ENCODE data around the gene WDR46. TPM values are rescaled to one million over a fixed set of nuclear protein-coding genes. Genes with fewer than 3 reads are reported as not detected.

The WDR46 gene
- total and polyA plus RNA-seq, 2 of the 8 experiments (the other 6 are each of a cell fraction or from before 2014, with no cell fraction given): 69.7 to 91.0 TPM

- H3K23ac ChIP-seq (ENCODE audit: insufficient read length): no peak overlapping the region
- H3K23me2 ChIP-seq (ENCODE audit: low read depth, low read length): peaks cover 9% of the 10 kb centered on the region; the same call in 1 of the 2 replicates
- H2BK5ac ChIP-seq (ENCODE audit: low read depth, low read length): peak overlapping the region; percentile 5; the same call in 1 of the 2 replicates
- no peak overlapping the region for H4K91ac ChIP-seq (replicated peaks; ENCODE audit: insufficient read length, low read length)
- ChIA-PET CTCF (ENCODE audit: partially characterized antibody) (interaction anchor here (0.7 to 7.9 kb wide), 17 partner anchors 10 to 249 kb away, joined by 3 to 107 read pairs (median 8); partner anchors contain the start of genes B3GALT4, HSD17B8 and RING1), POLR2A (ENCODE audit: partially characterized antibody) (interaction anchor here (0.9 to 3.0 kb wide), 20 partner anchors 9 to 282 kb away, joined by 3 to 26 read pairs (median 4); partner anchors contain the start of genes B3GALT4, RING1, RPS18 and VPS52)
- H3K79me2 ChIP-seq (ENCODE audit: control insufficient read depth in 1 of 2, insufficient read depth in 2 of 2, low read length in 2 of 2): no peaks in the 10 kb centered on the region
- no peak overlapping the region for H3K18ac ChIP-seq (ENCODE audit: extremely low read depth, low read length)
- H3K56ac ChIP-seq (replicated peaks; ENCODE audit: insufficient read length, low read depth, low read length): no peak overlapping the region
- H3K27me3 ChIP-seq (replicated peaks in 1 of 4; ENCODE audit: control insufficient read depth in 3 of 4, extremely low read depth in 1 of 4, insufficient read depth in 3 of 4, low read length in 3 of 4): peaks cover 0 to 21% (median 11%) of the 10 kb centered on the region in 4 experiments; a peak in 6 of 7 replicates
- H3K79me1 ChIP-seq (ENCODE audit: low read depth, low read length): no peaks in the 10 kb centered on the region
- no peak overlapping the region for H4K5ac ChIP-seq (ENCODE audit: insufficient read length, low read depth, low read length)
- peaks cover 0 to 2% (median 0%) of the 10 kb centered on the region in 4 experiments; a peak in 1 of 8 replicates for H3K36me3 ChIP-seq (ENCODE audit: control insufficient read depth in 2 of 4, insufficient read depth in 4 of 4, low read length in 3 of 4)
- no peak overlapping the region for H2BK20ac ChIP-seq (ENCODE audit: low read length)
- DNase-seq (ENCODE audit: low read depth in 1 of 2, low spot score in 2 of 2) (no peak), FAIRE-seq (no peak)
- no peak overlapping the region for H2AK5ac ChIP-seq (ENCODE audit: low read depth, low read length)
- WGBS, 2 experiments (ENCODE audit: extremely low coverage in 1 of 2, insufficient coverage in 1 of 2, insufficient read length in 1 of 2, insufficient replicate concordance in 2 of 2, low coverage in 1 of 2, low lambda C conversion rate in 2 of 2, missing lambda C conversion rate in 1 of 2): 33% methylated on average over 15 of the region's 15 CpGs; no CpG with 5 or more reads in 1 of the 2 experiments
- H3K14ac ChIP-seq (ENCODE audit: insufficient read length): no peak overlapping the region
- peak overlapping the region; percentile 63 to 98 for H3K4me2 ChIP-seq (ENCODE audit: insufficient read depth in 1 of 2, low read depth in 2 of 2, low read length in 2 of 2)
- peaks cover 0 to 10% (median 7%) of the 10 kb centered on the region in 4 experiments; a peak in 4 of 7 replicates for H3K4me1 ChIP-seq (replicated peaks in 1 of 4; ENCODE audit: control insufficient read depth in 3 of 4, insufficient read depth in 4 of 4, low read length in 3 of 4)
- H3K4me3 ChIP-seq (ENCODE audit: extremely low read depth in 1 of 4, insufficient read depth in 2 of 4, low read depth in 3 of 4, low read length in 4 of 4): peak overlapping the region; percentile 33 to 73 (median 70)
- H2AFZ ChIP-seq (ENCODE audit: low read length): 0 out of 2 replicates have a peak overlapping the region, but pooled peaks have one; percentile 77
- no peak overlapping the region for H2BK120ac ChIP-seq (replicated peaks; ENCODE audit: low read depth, low read length)
- H2BK12ac ChIP-seq (ENCODE audit: low read depth, low read length): no peak overlapping the region
- no peak overlapping the region for H3K4ac ChIP-seq (replicated peaks; ENCODE audit: insufficient read length, low read depth, low read length)
- no peak overlapping the region for H4K8ac ChIP-seq (ENCODE audit: extremely low read depth, insufficient read depth, low read length)
- no peaks in the 10 kb centered on the region for H3K9me3 ChIP-seq (ENCODE audit: insufficient read depth in 2 of 2, low read depth in 1 of 2, low read length in 1 of 2)
- peak overlapping the region; percentile 40 to 72 (median 57) for H3K9ac ChIP-seq (replicated peaks in 1 of 4; ENCODE audit: extremely low read depth in 1 of 4, low read depth in 3 of 4, low read length in 3 of 4)
- no peaks in the 10 kb centered on the region for H4K20me1 ChIP-seq (replicated peaks in 1 of 2; ENCODE audit: control insufficient read depth in 1 of 2, insufficient read depth in 2 of 2, low read length in 2 of 2)
- H2BK15ac ChIP-seq (ENCODE audit: low read length): no peak overlapping the region
- peak overlapping the region; percentile 44; the same call in 1 of the 2 replicates for H3K27ac ChIP-seq (ENCODE audit: low read depth, low read length)
These were observed 39.1 kb downstream of the WDR46 start for GRCh38 chr6:33249732-33250630.
